Neural crest cell (in vitro differentiated cells): ENCODE results near the gene PCED1B. TPM values are rescaled to one million over a fixed set of nuclear protein-coding genes. Genes with fewer than 3 reads are reported as not detected.

Source experiments
- DNase-seq: peaks from one replicate; pipeline ENCODE4 v3.0.0; 2021; ENCODE audit warnings: low read depth, mixed read lengths, low spot score
- H3K27ac Mint-ChIP-seq: one replicate; pipeline ENCODE4 v1.8.0; 2021; ENCODE audit warnings: mild to moderate bottlenecking, mixed read lengths; ENCODE audit not compliant: unreplicated experiment
- H3K27me3 Mint-ChIP-seq: 2 replicates; pipeline ENCODE4 v1.8.0; 2021; ENCODE audit warnings: low read depth, mild to moderate bottlenecking, mixed read lengths
- H3K36me3 Mint-ChIP-seq: 2 replicates; pipeline ENCODE4 v1.8.0; 2021; ENCODE audit warnings: low read depth, mild to moderate bottlenecking, mixed read lengths
- H3K4me1 Mint-ChIP-seq: 2 replicates; pipeline ENCODE4 v1.8.0; 2021; ENCODE audit warnings: mixed read lengths
- H3K4me3 Mint-ChIP-seq: one replicate; pipeline ENCODE4 v1.8.0; 2021; ENCODE audit warnings: mild to moderate bottlenecking, mixed read lengths
- H3K9me3 Mint-ChIP-seq: 2 replicates; pipeline ENCODE4 v1.8.0; 2021; ENCODE audit warnings: mixed read lengths
- CTCF ChIP-seq: fragments of 200-600 bp; sonication (generic); conservative IDR thresholded peaks from 2 replicates; pipeline ENCODE4 v1.5.0; 2021; ENCODE audit warnings: antibody characterized with exemption, mild to moderate bottlenecking
- total RNA-seq: library from RNA; stranded (reverse); gene quantifications from 2 replicates; pipeline ENCODE4 v1.2.1, GENCODE V29; 2021

PCED1B gene
- total RNA-seq, 1 donor from 2014 or later, result 0.47 TPM

- Mint-ChIP-seq H3K27ac (no peak overlapping the region), H3K4me1 (peaks cover 9% of the 10 kb centered on the region), H3K9me3 (no peaks in the 10 kb centered on the region), H3K36me3 (no peaks in the 10 kb centered on the region), H3K27me3 (no peaks in the 10 kb centered on the region), H3K4me3 (no peak overlapping the region)
- no peak for DNase-seq
- no peak for TF ChIP-seq CTCF
These were observed 18.7 kb downstream of the PCED1B start for GRCh38 chr12:47098099-47098498.

- H3K27ac Mint-ChIP-seq, result no peak overlapping the region
- peaks cover 7% of the 10 kb centered on the region for H3K4me1 Mint-ChIP-seq
- no peak for DNase-seq
- TF ChIP-seq CTCF, result no peak
- H3K4me3 Mint-ChIP-seq, result no peak overlapping the region
- H3K27me3 Mint-ChIP-seq, result no peaks in the 10 kb centered on the region
- H3K36me3 Mint-ChIP-seq, result no peaks in the 10 kb centered on the region
- H3K9me3 Mint-ChIP-seq, result no peaks in the 10 kb centered on the region
These were observed 20.2 kb downstream of the PCED1B start for GRCh38 chr12:47099610-47100009.

- peaks cover 7% of the 10 kb centered on the region for H3K4me1 Mint-ChIP-seq
- H3K36me3 Mint-ChIP-seq, result no peaks in the 10 kb centered on the region
- H3K4me3 Mint-ChIP-seq, result no peak overlapping the region
- no peak for TF ChIP-seq CTCF
- H3K27me3 Mint-ChIP-seq, result no peaks in the 10 kb centered on the region
- H3K27ac Mint-ChIP-seq, result no peak overlapping the region
- H3K9me3 Mint-ChIP-seq, result no peaks in the 10 kb centered on the region
- no peak for DNase-seq
These were observed 20.7 kb downstream of the PCED1B start for GRCh38 chr12:47100160-47100559.

- H3K4me1 Mint-ChIP-seq, result peaks cover 8% of the 10 kb centered on the region
- no peaks in the 10 kb centered on the region for H3K9me3 Mint-ChIP-seq
- DNase-seq, result no peak
- H3K36me3 Mint-ChIP-seq, result no peaks in the 10 kb centered on the region
- no peak overlapping the region for H3K4me3 Mint-ChIP-seq
- no peak overlapping the region for H3K27ac Mint-ChIP-seq
- no peaks in the 10 kb centered on the region for H3K27me3 Mint-ChIP-seq
- no peak for TF ChIP-seq CTCF
These were observed 23.0 kb downstream of the PCED1B start for GRCh38 chr12:47102406-47102805.

GRCh38 chr12:47102845-47103651, 23.6 kb downstream of the PCED1B start:
- no peak for DNase-seq
- TF ChIP-seq CTCF, result no peak
- H3K27me3 Mint-ChIP-seq, result no peaks in the 10 kb centered on the region
- peaks cover 8% of the 10 kb centered on the region for H3K4me1 Mint-ChIP-seq
- H3K9me3 Mint-ChIP-seq, result no peaks in the 10 kb centered on the region
- H3K27ac Mint-ChIP-seq, result no peak overlapping the region
- no peak overlapping the region for H3K4me3 Mint-ChIP-seq
- no peaks in the 10 kb centered on the region for H3K36me3 Mint-ChIP-seq
